B cell (primary cell): ENCODE results near the gene SGCD.

ENCODE experiments used
- EZH2 ChIP-seq: IDR thresholded peaks from 2 replicates; pipeline ENCODE4 v1.6.1; 2012; ENCODE audit warnings: borderline replicate concordance, low read depth, mild to moderate bottlenecking, moderate library complexity, low read length; ENCODE audit not compliant: insufficient read depth, poor library complexity, severe bottlenecking
- TF ChIP-seq, protein P1 (sequence below): fragments of 200-600 bp; IDR thresholded peaks from one replicate; pipeline ENCODE4 v1.8.0; 2022; ENCODE audit warnings: antibody characterized with exemption, mild to moderate bottlenecking

DNA sequence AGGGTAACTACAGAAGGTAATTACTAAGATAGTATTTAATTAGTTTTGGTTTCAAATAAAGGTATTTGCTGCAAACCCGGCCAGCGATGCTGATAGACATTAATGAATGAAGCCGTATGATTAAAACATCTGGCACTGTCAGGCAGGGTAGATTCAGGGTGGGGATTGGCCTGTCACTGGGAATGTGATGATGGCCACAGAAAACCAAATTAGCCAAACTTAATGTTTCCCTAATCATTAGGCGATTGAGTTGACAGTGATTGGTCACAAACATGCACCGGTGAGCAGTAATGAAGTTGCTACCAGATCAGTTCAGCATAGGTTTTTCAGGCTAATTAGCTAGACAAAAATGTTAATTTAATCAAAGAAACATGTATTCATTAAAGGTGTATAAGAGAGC is 107.5 kb downstream of the SGCD start:
- TF ChIP-seq, protein P1, sequence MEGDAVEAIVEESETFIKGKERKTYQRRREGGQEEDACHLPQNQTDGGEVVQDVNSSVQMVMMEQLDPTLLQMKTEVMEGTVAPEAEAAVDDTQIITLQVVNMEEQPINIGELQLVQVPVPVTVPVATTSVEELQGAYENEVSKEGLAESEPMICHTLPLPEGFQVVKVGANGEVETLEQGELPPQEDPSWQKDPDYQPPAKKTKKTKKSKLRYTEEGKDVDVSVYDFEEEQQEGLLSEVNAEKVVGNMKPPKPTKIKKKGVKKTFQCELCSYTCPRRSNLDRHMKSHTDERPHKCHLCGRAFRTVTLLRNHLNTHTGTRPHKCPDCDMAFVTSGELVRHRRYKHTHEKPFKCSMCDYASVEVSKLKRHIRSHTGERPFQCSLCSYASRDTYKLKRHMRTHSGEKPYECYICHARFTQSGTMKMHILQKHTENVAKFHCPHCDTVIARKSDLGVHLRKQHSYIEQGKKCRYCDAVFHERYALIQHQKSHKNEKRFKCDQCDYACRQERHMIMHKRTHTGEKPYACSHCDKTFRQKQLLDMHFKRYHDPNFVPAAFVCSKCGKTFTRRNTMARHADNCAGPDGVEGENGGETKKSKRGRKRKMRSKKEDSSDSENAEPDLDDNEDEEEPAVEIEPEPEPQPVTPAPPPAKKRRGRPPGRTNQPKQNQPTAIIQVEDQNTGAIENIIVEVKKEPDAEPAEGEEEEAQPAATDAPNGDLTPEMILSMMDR = no peak
- no peak for TF ChIP-seq EZH2
